Measurements from ENCODE around the gene CLK3.
A peak's percentile ranks its signal among the peaks of the same experiment; 100 is the strongest.

Gene CLK3

DNA sequence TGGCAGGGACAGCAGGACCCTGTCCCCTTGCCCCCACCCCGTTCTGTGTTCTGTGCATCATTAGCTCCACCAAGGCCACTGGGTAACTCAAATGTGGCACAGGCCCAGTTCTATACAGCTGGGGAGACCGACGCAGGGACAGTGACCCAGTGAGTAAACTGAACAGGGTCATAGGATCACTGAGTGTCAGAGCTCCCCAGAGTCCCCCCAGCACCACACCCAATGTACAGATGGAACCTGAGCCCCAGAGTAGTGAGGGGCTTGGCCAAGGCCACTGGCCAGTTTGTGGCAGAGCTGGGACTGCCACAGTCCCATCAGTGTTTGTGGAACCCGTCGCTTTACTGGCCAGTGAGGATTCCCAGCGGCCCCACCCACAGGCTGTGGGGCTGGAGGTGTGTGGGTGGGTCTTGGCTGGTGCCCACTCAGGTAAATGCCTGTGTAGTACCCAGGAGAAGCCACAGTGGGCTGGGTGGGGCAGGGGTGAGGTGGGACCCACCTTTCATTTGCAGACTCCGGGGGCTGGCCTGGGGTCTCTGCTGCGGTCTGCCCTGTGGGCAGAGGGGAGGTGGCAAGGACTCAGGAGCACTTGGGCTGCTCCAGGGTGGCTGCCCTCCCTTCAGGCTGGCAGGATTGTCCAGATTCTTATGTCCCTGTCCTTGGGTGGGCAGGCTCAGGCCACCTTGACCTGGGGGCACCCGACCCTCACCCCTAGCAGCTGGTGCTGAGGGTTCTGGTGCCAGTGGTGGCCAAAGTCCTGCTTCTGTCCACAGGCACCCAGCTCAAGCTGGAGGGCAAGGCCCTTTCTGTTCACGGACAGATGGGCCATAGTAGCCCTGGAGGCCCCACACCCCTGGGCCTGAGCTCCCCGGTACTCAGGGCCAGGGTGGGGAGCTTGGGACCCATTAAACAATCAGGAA is 11.6 kb upstream of the CLK3 start:
- no peak for DNase-seq

- DNase-seq: no peak
Measured at GRCh38 chr15:74604983-74605794, 10.4 kb upstream of the CLK3 start.

DNA sequence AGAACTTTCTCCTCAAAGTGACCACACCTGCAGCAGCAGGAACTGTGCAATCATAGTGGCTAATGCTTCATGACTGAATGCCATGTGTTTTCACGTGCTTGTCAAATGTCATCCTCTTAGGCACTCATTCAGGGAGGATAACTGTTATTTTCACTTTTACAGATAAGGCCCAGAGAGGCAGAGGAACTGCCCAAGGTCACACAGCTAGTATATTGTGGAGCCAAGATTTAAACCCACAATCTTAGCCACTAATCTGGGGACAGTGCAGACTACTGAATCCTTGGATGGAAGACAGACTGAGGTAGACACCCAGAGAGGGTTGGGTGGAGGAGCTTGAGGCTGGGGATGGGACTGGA is 9.9 kb upstream of the CLK3 start:
- no peak for DNase-seq

- no peak for DNase-seq
Measured at GRCh38 chr15:74608786-74609185, 6.8 kb upstream of the CLK3 start.

DNA sequence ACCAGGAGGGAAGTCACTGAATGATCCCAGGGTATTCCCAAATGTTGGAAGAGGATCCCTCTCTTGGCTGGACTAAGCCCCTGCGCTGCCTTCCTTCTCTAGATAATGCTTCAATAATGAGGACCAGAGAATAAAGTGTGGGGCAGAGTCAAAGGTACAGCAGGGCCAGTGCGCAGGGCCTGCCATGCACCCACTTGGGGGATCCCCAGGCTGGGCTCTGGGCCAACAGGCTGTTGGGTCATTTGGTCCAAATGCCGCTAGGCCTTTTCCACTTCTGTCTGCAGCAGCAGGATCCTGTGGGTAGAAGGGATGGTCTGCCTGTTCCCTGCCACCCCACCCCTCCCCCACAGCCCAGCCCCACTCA is 5.7 kb upstream of the CLK3 start:
- DNase-seq: no peak

DNA sequence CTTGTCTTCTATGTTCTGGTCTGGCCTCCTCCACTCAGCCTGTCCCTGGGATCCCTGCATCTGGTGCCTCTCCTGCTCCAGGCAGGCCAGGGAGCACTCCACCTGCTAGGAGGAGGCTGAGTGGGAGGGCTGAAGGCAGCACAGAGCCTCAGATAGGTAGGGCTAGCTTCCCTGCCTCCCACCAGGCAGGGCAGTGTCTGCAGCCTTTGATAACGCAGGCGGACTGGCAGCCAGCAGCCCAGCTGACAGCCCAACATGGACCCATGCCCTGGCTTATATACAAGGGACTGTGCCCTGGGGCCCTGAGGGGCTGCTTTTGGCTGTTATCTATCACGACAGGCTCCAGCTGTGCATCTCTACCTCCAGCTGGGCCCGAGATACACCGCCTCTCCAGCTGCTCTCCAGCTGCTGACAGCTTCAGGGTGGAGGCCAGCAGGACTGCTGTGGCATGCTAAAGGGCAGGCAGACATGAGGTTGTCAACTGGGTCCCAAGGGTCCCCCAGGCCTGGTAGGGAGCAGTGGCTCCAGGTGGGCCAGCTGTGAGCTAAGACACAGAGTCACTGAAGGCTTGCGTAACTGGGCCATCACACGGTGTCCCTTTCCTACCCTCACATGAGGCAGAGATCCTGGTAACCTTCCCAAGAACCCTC is 5.2 kb upstream of the CLK3 start:
- DNase-seq: no peak

GRCh38 chr15:74611341-74611740 is 4.3 kb upstream of the CLK3 start:
- DNase-seq: no peak

DNA sequence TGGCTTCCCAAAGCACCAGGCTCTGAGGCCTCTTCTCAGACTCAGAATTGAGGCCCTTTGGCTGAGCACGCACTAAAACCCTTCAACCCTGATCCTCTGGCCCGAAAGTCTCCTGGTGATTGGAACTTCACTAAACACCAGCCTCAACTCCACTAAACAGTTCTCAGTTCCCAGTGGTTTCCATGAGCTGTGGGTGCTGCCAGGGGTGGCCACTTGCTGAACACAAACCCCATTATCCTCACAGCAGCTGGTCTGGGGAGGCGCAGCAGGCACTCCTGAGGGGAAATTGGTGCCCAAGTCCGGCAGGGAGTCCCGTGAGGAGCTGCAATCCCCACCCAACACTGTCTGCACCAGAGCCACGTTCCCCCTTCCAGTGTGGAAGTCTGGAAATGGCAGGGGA is 3.8 kb upstream of the CLK3 start:
- DNase-seq: no peak

GRCh38 chr15:74612677-74613076 is 3.0 kb upstream of the CLK3 start:
- DNase-seq: no peak

DNA sequence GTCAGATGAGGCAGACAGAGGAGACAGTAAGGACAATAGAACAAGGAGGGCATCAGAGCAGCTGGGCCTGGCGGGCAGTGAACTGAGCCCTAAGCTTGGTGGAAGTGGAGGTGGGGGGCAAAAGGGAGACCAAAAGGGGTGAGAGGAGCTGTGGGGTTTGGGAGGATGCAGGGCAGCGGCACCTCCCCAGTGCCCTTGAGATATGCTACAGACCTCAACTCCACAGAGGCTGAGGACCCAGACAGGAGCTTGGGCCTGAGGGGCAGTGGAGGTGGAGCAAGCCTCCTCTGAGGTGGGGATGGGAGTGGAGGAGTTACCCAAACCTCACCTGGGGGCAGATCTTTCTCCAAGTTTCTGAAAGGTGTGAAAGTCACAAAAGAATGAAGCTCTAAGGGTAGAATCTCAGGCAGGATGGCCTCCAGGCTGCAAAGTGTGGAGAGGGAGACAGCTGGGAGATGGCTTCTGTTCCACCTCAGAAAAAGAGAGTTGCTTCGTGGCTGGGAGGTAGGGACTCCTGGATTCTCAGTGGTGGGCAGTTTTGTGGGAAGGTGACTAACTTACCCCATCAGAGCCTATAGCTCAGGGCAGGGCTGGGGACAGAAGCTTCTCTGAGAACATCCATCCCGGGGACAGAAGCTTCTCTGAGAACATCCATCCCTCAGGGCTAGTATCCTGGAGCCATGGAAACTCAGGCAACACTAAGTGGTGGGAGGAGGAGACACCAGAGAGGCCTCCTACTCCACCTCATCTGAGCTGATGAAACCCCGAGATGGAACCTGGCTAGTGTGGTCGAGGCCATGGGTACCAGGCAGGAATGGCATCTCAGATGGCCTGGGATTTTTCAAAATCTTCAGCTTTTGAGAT is 2.3 kb upstream of the CLK3 start:
- DNase-seq: no peak

- peak in 1 of 2 experiments; percentile 13 for DNase-seq
Measured at GRCh38 chr15:74613953-74614743, 1.5 kb upstream of the CLK3 start.

DNA sequence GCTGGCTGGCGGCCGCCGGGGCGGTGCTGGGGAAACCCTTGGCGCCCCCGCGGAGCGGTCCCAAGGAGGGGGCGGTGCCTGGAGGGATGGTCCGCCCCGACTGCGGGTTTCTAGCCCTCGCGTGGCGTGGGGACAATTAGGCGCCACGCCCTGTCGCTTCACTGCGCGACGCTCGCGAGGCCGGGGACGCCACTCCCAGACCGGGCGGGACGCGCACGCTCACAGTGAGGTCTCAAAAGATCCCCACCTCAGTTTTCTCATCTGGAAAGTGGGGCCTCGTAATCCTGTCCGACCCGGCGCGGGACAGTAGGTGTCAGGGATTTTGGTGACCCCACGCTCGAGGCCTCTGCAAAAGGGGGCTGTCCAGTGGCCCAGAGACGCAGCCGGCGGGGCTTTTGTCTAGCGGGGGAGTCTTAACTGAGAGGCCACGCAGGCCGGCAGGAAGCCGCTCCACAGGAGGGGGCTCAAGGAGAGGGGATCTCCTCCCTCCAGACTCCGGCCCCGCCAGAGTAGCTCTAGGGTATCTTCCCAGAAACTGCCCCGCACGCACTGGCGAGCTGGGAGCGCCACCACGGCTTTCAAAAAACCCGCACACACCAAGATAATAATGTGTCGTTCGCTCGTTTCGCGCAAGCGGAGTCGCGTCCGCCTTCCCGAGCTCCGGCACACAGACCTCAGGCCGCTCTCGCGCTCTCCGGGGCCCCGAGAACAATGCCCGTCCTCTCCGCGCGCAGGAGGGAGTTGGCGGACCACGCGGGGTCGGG is 710 bp upstream of the CLK3 start:
- DNase-seq: peak; percentile 40 to 51

DNA sequence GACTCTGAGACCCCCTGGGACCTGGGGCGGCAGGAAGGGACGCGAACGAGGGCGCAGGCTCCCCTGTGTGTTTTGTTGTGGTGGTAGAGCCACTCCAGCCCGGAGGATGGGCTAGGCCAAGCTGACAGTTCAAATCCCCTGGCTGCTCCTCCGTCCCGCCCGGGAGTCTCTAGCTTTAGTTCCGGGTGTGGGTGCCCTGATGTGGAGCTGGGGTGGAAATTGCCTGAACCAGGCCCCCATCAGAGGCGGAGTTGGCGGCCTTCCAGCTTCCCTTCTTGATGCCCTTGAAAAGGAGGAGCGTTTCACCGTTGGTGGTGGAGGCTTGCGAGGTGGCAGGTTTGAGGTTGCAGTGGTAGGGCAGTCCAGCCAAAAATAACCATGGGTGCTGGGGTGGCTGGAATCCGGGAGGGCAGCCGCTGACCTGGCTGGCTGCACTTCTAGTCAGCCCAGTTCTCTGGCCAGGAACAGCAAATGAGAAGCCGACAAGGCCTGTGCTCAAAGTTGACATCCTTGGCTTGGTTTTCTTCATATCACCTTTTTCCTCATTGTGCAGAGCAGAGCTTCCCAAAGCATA is 817 bp downstream of the CLK3 start:
- peak; percentile 45 to 65 for DNase-seq

DNA sequence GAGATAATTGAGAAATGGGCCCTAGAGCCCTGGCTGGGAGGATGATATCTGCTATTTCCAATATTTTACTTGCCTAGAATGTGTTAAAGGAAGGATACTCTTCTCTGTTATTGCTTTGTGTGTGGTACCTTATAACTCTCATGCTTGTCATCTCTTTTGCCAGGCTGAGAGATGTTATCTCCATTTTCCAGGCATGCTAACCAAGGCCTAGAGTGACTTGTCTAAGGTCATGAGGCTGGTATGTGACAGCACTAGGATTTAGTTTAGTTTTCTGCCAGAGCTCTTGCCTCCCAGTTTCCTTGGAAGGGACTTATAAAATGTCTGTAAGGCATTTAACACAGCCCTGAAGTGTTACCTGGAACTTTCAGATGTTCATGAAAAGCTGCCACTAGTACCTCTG is 1.4 kb downstream of the CLK3 start:
- no peak for DNase-seq

DNA sequence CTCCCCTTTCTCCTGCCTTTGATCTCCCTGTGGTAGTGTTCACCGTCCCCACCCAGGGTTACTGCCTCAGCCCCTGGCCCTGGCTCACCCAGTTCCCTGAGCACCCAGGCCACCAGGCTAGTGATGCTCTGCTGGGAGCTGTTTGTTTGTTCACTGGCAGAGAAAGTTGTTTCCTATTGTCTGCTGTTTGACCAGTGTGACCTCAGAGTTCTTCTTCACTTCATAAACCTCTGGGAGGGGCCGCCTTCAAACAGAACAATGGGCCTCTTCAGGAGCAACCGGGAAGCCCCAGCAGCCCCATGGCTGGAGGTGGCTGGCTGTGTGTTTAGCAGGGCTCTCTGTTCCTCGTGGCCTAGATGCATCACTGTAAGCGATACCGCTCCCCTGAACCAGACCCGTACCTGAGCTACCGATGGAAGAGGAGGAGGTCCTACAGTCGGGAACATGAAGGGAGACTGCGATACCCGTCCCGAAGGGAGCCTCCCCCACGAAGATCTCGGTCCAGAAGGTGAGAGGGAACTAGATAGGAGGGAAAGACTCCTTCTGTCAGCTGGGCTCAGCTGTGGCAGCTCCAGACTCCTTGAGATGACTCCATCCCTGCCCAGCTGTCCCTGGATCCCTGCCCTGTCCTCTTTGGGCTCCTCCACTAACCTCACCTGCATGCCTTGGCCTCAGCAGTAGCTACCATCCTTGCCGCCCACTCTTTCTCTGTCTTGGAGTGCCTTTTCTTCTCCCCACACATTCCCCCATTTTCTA is 3.4 kb downstream of the CLK3 start:
- DNase-seq: no peak

DNA sequence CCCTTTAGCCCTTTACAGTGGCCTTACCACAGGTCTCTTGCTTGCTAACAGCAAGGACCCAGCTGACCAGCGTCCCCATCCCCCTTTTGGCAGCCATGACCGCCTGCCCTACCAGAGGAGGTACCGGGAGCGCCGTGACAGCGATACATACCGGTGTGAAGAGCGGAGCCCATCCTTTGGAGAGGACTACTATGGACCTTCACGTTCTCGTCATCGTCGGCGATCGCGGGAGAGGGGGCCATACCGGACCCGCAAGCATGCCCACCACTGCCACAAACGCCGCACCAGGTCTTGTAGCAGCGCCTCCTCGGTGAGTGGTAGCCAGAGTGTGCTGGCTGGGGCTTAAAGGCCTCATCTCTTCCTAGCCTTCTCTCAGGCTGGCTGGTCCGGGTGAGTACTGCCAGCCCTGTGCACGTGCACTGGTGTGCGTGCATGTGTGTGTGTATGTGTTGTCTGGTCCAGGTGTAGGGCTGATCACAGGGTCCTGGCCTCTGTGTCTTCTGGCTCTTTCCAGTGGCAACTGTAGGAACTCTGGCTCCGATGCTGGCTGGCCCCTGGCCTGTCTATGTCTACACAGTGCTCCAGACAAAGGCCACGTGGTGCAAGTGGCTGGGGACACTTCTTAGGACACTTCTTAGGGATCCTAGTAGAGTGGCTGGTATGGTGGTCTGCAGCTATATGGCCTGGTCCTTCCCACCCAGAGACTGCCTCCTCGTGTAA is 4.4 kb downstream of the CLK3 start:
- DNase-seq: no peak

- peak; percentile 78 to 85 for DNase-seq
Measured at GRCh38 chr15:74620636-74621545, 5.3 kb downstream of the CLK3 start.

GRCh38 chr15:74621546-74621920 is 5.9 kb downstream of the CLK3 start:
- DNase-seq: no peak
